ENCODE data around the gene WAPL.

GRCh38 chr10:86526606-86527005, 5.0 kb upstream of the WAPL start:
- TF ChIP-seq CTCF (optimal IDR thresholded peaks at IDR 0.05 in 1 of 3, IDR thresholded peaks at IDR 0.05 in 1 of 3, conservative IDR thresholded peaks at IDR 0.05 in 1 of 3; ENCODE audit: extremely low read depth in 1 of 3, insufficient read depth in 2 of 3, low read length in 3 of 3) (no peak), EZH2 (IDR thresholded peaks at IDR 0.05; ENCODE audit: low read length) (no peak)

Data from keratinocyte (primary cell).